Measurements from ENCODE around the gene WSB2.
"Not testable (repeated sequence)": the region's sequence is repeated elsewhere in the genome, so short reads cannot be mapped to it uniquely, and the experiment has no call there.

Gene WSB2

GRCh38 chr12:118034429-118035189 is 26.4 kb downstream of the WSB2 start:
- no peak for DNase-seq (ENCODE audit: low spot score)

- DNase-seq (ENCODE audit: low spot score): no peak
Observed at GRCh38 chr12:118033902-118034301, 27.1 kb downstream of the WSB2 start.

- no peak for DNase-seq (ENCODE audit: low spot score)
Observed at GRCh38 chr12:118033323-118033722, 27.7 kb downstream of the WSB2 start.

GRCh38 chr12:118032188-118032587 is 28.8 kb downstream of the WSB2 start:
- no peak for DNase-seq (ENCODE audit: low spot score)

GRCh38 chr12:118029166-118029565 is 31.8 kb downstream of the WSB2 start:
- DNase-seq (ENCODE audit: low spot score): no peak

GRCh38 chr12:118025168-118025567 is 35.8 kb downstream of the WSB2 start:
- DNase-seq (ENCODE audit: low spot score): no peak

GRCh38 chr12:118023301-118023860 is 37.6 kb downstream of the WSB2 start:
- no peak for DNase-seq (ENCODE audit: low spot score)

GRCh38 chr12:118022728-118023109 is 38.3 kb downstream of the WSB2 start:
- DNase-seq (ENCODE audit: low spot score): no peak

- DNase-seq (ENCODE audit: low spot score): not testable (repeated sequence)
Observed at GRCh38 chr12:118022097-118022727, 38.8 kb downstream of the WSB2 start.

GRCh38 chr12:118020036-118020435 is 40.9 kb downstream of the WSB2 start:
- no peak for DNase-seq (ENCODE audit: low spot score)

- DNase-seq (ENCODE audit: low spot score): no peak
Observed at GRCh38 chr12:118017926-118018325, 43.1 kb downstream of the WSB2 start.

GRCh38 chr12:118016424-118017264 is 44.3 kb downstream of the WSB2 start, which contains the start of gene RFC5:
TSS of gene RFC5 (plus strand) at chr12:118016703. CDS start at chr12:118016828, 125 bp downstream.
- peak; percentile 97 for DNase-seq (ENCODE audit: low spot score)

GRCh38 chr12:118015944-118016343 is 45.0 kb downstream of the WSB2 start:
- no peak for DNase-seq (ENCODE audit: low spot score)

GRCh38 chr12:118015306-118015705 is 45.7 kb downstream of the WSB2 start:
- no peak for DNase-seq (ENCODE audit: low spot score)

GRCh38 chr12:118013283-118013682 is 47.7 kb downstream of the WSB2 start:
- no peak for DNase-seq (ENCODE audit: low spot score)

GRCh38 chr12:118011961-118012360 is 49.0 kb downstream of the WSB2 start:
- no peak for DNase-seq (ENCODE audit: low spot score)

GRCh38 chr12:118011377-118011776 is 49.6 kb downstream of the WSB2 start:
- no peak for DNase-seq (ENCODE audit: low spot score)

GRCh38 chr12:118010903-118011302 is 50.1 kb downstream of the WSB2 start:
- no peak for DNase-seq (ENCODE audit: low spot score)

- DNase-seq (ENCODE audit: low spot score): not testable (repeated sequence)
Observed at GRCh38 chr12:117999806-118000205, 61.2 kb downstream of the WSB2 start.

GRCh38 chr12:117998719-117999118 is 62.3 kb downstream of the WSB2 start:
- DNase-seq (ENCODE audit: low spot score): no peak

- DNase-seq (ENCODE audit: low spot score): no peak
Observed at GRCh38 chr12:117994551-117995438, 66.2 kb downstream of the WSB2 start.
